AG04450 (cell line): ENCODE results near the gene B4GALT1. TPM values are rescaled to one million over a fixed set of nuclear protein-coding genes. Genes with fewer than 3 reads are reported as not detected.

Experiments
- CTCF ChIA-PET: fragments of 300-600, 350-600 bp; formaldehyde crosslinking; extraction: SDS; loops from one replicate; lab custom pipeline; 2022; ENCODE audit warnings: antibody characterized with exemption, inconsistent platforms; lab: Charles Lee
- POLR2A ChIA-PET: fragments of 350-600 bp; formaldehyde crosslinking; extraction: SDS; loops from one replicate; lab custom pipeline; 2021; ENCODE audit warnings: antibody characterized with exemption, inconsistent platforms; lab: Yijun Ruan, JAX
- DNase-seq: peaks from one replicate; pipeline ENCODE4 v3.0.0-alpha.2; 2011; ENCODE audit warnings: low read depth, low spot score
- H3K27ac ChIP-seq: one replicate; pipeline ENCODE4 v1.5.1; 2012; ENCODE audit warnings: low read depth, low read length, control low read depth
- H3K27me3 ChIP-seq: one replicate; pipeline ENCODE4 v1.6.0; 2012; ENCODE audit warnings: low read length; ENCODE audit not compliant: control insufficient read depth, insufficient read depth
- H3K4me3 ChIP-seq: 2 replicates; pipeline ENCODE4 v1.5.1; 2011; ENCODE audit warnings: mild to moderate bottlenecking, low read depth, low read length, control low read depth
- H3K9me3 ChIP-seq: 2 replicates; pipeline ENCODE4 v1.5.1; 2012; ENCODE audit warnings: low read length; ENCODE audit not compliant: control insufficient read depth, insufficient read depth
- polyA plus RNA-seq: library from polyadenylated mRNA; depleted of rRNA; stranded (reverse); fragments of >200 nt; gene quantifications from 2 replicates; pipeline ENCODE4 v1.2.3, GENCODE V29; 2011; rRNA removed
- small RNA-seq: library from RNA; depleted of rRNA; stranded (forward); fragments of <200 nt; gene quantifications from one replicate; pipeline ENCODE3, GENCODE V24; 2012; ENCODE audit warnings: low read depth; ENCODE audit not compliant: insufficient read length
- TF ChIP-seq, protein P1 (sequence below): IDR thresholded peaks from 2 replicates; pipeline ENCODE4 v1.5.1; 2011; ENCODE audit warnings: low read depth, low read length, control low read depth, inconsistent platforms

B4GALT1 gene
- polyA plus RNA-seq, 1 experiment = 57.0 TPM

DNA sequence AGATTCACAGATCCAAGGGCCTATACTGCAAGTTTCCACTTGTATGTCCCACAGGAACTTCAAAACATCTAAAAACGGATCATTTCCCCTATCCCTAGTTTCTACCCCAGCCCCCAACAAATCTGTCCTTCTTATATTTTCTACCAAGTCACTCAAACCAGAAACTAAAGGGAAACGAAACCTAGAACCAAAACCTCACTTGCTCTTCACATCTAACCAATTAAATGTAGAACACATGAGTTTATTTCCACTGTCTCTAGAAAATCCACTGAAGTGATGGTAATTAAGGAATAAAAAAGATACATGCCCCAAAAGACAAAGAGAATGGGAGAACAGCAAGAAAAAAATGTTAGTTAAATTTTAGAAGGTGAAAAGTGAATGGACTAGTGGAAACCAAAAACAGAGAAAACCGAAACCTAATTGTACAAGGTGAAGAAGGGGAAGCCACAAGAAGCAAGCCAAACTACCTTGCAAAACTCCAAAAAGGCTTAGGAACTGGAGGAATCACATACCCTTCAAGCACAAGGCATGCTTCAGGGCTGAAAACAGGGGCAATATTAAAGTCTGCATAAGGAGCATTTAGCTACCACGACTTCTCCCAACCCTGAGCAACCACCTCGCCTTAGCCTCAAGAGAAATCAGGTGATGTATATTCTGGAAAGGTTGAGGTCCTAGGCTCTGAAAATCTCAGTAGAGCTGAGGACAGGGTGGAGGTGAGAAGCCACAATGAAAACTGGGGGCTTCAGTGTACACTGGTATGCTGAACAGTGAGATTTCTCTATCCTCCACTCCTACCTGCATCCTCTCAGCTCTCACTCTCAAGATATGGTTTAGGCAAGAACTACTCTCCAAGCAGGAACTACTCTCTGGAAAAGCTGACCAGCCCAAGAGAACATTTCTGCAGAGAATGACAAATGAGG lies 101.7 kb downstream of the B4GALT1 start:
- Histone ChIP-seq H3K4me3 (no peak overlapping the region), H3K9me3 (no peaks in the 10 kb centered on the region), H3K27ac (no peak overlapping the region), H3K27me3 (no peaks in the 10 kb centered on the region)
- ChIA-PET CTCF (interaction anchor here (1.4 kb wide), 1 partner anchor 161 kb away, joined by 3 read pairs; no protein-coding TSS in a partner anchor), POLR2A (no interaction called here)
- DNase-seq = no peak
- TF ChIP-seq, protein P1, sequence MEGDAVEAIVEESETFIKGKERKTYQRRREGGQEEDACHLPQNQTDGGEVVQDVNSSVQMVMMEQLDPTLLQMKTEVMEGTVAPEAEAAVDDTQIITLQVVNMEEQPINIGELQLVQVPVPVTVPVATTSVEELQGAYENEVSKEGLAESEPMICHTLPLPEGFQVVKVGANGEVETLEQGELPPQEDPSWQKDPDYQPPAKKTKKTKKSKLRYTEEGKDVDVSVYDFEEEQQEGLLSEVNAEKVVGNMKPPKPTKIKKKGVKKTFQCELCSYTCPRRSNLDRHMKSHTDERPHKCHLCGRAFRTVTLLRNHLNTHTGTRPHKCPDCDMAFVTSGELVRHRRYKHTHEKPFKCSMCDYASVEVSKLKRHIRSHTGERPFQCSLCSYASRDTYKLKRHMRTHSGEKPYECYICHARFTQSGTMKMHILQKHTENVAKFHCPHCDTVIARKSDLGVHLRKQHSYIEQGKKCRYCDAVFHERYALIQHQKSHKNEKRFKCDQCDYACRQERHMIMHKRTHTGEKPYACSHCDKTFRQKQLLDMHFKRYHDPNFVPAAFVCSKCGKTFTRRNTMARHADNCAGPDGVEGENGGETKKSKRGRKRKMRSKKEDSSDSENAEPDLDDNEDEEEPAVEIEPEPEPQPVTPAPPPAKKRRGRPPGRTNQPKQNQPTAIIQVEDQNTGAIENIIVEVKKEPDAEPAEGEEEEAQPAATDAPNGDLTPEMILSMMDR = no peak

Small RNA genes lying within 50 kb of the gene (small RNA-seq; reads per million reads assigned to genes)
- not detected for gene RNU4ATAC15P

Other genes starting within 250 kb of the B4GALT1 start
- gene APTX, start 165.7 kb downstream of the B4GALT1 start, polyA plus RNA-seq = 39.9 and 46.2 TPM in 2 replicates
- gene DNAJA1, start 142.1 kb downstream of the B4GALT1 start, polyA plus RNA-seq = 180 and 237 TPM in 2 replicates
- 17.1 and 19.6 TPM in 2 replicates for gene SMU1, start 90.7 kb downstream of the B4GALT1 start, polyA plus RNA-seq
- not detected in 2 replicates for gene SPINK4, start 72.8 kb upstream of the B4GALT1 start, polyA plus RNA-seq
- gene BAG1, start 97.4 kb upstream of the B4GALT1 start, polyA plus RNA-seq = 26.4 and 31.7 TPM in 2 replicates
- 97.6 and 144 TPM in 2 replicates for gene CHMP5, start 97.7 kb upstream of the B4GALT1 start, polyA plus RNA-seq
- 35.9 and 39.2 TPM in 2 replicates for gene NFX1, start 123.2 kb upstream of the B4GALT1 start, polyA plus RNA-seq
- 0.11 and 0.33 TPM in 2 replicates for gene AQP7, start 235.2 kb upstream of the B4GALT1 start, polyA plus RNA-seq